Measurements from ENCODE around the gene PPP4R3B.
"Not testable (repeated sequence)": the region's sequence is repeated elsewhere in the genome, so short reads cannot be mapped to it uniquely, and the experiment has no call there.

Gene PPP4R3B

GRCh38 chr2:55617175-55618024 lies at the start of gene PPP4R3B:
Gene PPP4R3B, minus strand, starts transcription at chr2:55617622. Its CDS starts 337 bp downstream, at chr2:55617285.
- peak; percentile 98 to 99 for DNase-seq

- DNase-seq, result no peak
Observed at GRCh38 chr2:55653255-55653654, 35.8 kb upstream of the PPP4R3B start.

- no peak for DNase-seq
Observed at GRCh38 chr2:55649211-55649610, 31.8 kb upstream of the PPP4R3B start.

GRCh38 chr2:55636831-55637230 lies 19.4 kb upstream of the PPP4R3B start:
- DNase-seq, result no peak

- no peak for DNase-seq
Observed at GRCh38 chr2:55628931-55629330, 11.5 kb upstream of the PPP4R3B start.

- no peak for DNase-seq
Observed at GRCh38 chr2:55627915-55628314, 10.5 kb upstream of the PPP4R3B start.

- DNase-seq, result no peak
Observed at GRCh38 chr2:55621802-55622201, 4.4 kb upstream of the PPP4R3B start.

- peak in 1 of 2 experiments; percentile 51 for DNase-seq
Observed at GRCh38 chr2:55620123-55620779, 2.8 kb upstream of the PPP4R3B start.

- peak; percentile 58 to 65 for DNase-seq
Observed at GRCh38 chr2:55618275-55619055, 1.0 kb upstream of the PPP4R3B start.

- DNase-seq, result no peak
Observed at GRCh38 chr2:55618025-55618274, 528 bp upstream of the PPP4R3B start.

- DNase-seq, result peak; percentile 51 to 53
Observed at GRCh38 chr2:55616551-55617174, 759 bp downstream of the PPP4R3B start.

- no peak for DNase-seq
Observed at GRCh38 chr2:55611997-55612396, 5.4 kb downstream of the PPP4R3B start.

GRCh38 chr2:55610954-55611743 lies 6.3 kb downstream of the PPP4R3B start:
- no peak for DNase-seq

- DNase-seq, result no peak
Observed at GRCh38 chr2:55609938-55610578, 7.4 kb downstream of the PPP4R3B start.

GRCh38 chr2:55609193-55609794 lies 8.1 kb downstream of the PPP4R3B start:
- no peak for DNase-seq

GRCh38 chr2:55607717-55608116 lies 9.7 kb downstream of the PPP4R3B start:
- no peak for DNase-seq

- no peak for DNase-seq
Observed at GRCh38 chr2:55604027-55604565, 13.3 kb downstream of the PPP4R3B start.

- DNase-seq, result no peak
Observed at GRCh38 chr2:55601849-55602248, 15.6 kb downstream of the PPP4R3B start.

- DNase-seq, result no peak
Observed at GRCh38 chr2:55598056-55598795, 19.2 kb downstream of the PPP4R3B start.

GRCh38 chr2:55596795-55597194 lies 20.6 kb downstream of the PPP4R3B start:
- DNase-seq, result not testable (repeated sequence)

Data from NCI-H526 (cell line).